Progenitor cell of endocrine pancreas (in vitro differentiated cells): ENCODE data around the gene ZFR2. TPM values are rescaled to one million over a fixed set of nuclear protein-coding genes. Genes with fewer than 3 reads are reported as not detected.

Experiments used
- DNase-seq: peaks from one replicate; pipeline ENCODE4 v3.0.0; 2021; ENCODE audit warnings: low spot score; ENCODE audit not compliant: unreplicated experiment
- H3K27ac Mint-ChIP-seq: 2 replicates; pipeline ENCODE4 v1.8.0; 2021; ENCODE audit warnings: mild to moderate bottlenecking, moderate library complexity, mixed read lengths
- H3K27me3 Mint-ChIP-seq: 2 replicates; pipeline ENCODE4 v1.8.0; 2021; ENCODE audit warnings: mixed read lengths
- H3K36me3 Mint-ChIP-seq: 2 replicates; pipeline ENCODE4 v1.8.0; 2022; ENCODE audit warnings: mixed read lengths; ENCODE audit not compliant: insufficient read depth
- H3K4me1 Mint-ChIP-seq: 2 replicates; pipeline ENCODE4 v1.8.0; 2021; ENCODE audit warnings: low read depth, mixed read lengths
- H3K4me3 Mint-ChIP-seq: 2 replicates; pipeline ENCODE4 v1.8.0; 2021; ENCODE audit warnings: low read depth, mild to moderate bottlenecking, moderate library complexity, mixed read lengths
- H3K9me3 Mint-ChIP-seq: 2 replicates; pipeline ENCODE4 v1.8.0; 2021; ENCODE audit warnings: low read depth, mixed read lengths
- total RNA-seq: library from RNA; stranded (reverse); gene quantifications from 2 replicates; pipeline ENCODE4 v1.2.1, GENCODE V29; 2021
- TF ChIP-seq, protein P1 (sequence below): fragments of 200-600 bp; sonication (generic); IDR thresholded peaks from one replicate; pipeline ENCODE4 v1.5.0; 2021; ENCODE audit warnings: antibody characterized with exemption, mild to moderate bottlenecking; ENCODE audit not compliant: unreplicated experiment

ZFR2 gene
- total RNA-seq, 1 donor from 2014 or later: 3.5 TPM

DNA sequence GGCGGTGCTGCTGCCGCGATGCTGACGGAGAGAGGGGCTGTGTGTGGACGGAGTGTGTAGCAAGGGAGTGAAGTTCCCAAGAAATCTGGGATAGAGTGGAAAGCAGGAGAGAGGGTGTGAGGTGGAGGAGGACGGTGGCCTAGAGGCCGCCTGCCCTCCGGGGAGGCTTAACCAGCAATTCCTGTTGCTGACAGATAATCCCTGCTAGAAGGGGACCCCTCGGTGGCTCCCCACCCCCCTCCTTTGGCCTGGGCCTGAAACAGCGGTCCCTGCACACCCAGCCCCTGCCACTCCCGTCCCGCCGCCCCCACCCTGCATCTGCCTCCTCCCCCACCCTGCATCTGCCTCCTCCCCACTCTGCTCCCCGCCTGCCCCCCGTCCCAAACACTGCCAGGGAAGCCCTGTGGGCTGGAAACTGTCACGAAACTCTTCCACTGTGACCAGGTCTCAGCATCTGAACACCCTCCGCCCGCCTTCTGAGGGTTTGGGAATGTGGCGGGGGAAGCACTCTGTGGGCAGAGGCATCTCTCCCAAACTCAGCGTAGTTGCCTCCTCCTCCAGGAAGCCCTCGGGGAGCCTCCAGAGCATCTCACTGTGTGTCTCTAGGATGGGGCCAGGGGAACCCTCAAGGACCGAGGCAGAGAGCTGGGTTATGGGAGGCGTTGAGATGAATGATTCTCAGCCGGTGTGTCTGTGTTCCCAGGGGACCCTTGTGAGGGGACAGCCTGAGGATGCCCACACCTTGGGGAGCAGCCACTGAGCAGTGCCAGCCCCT is 65.5 kb downstream of the ZFR2 start:
- Mint-ChIP-seq H3K27ac (no peak overlapping the region), H3K4me1 (no peaks in the 10 kb centered on the region), H3K36me3 (no peaks in the 10 kb centered on the region), H3K9me3 (no peaks in the 10 kb centered on the region), H3K4me3 (no peak overlapping the region), H3K27me3 (peaks cover 44% of the 10 kb centered on the region)
- no peak for DNase-seq
- TF ChIP-seq, protein P1, sequence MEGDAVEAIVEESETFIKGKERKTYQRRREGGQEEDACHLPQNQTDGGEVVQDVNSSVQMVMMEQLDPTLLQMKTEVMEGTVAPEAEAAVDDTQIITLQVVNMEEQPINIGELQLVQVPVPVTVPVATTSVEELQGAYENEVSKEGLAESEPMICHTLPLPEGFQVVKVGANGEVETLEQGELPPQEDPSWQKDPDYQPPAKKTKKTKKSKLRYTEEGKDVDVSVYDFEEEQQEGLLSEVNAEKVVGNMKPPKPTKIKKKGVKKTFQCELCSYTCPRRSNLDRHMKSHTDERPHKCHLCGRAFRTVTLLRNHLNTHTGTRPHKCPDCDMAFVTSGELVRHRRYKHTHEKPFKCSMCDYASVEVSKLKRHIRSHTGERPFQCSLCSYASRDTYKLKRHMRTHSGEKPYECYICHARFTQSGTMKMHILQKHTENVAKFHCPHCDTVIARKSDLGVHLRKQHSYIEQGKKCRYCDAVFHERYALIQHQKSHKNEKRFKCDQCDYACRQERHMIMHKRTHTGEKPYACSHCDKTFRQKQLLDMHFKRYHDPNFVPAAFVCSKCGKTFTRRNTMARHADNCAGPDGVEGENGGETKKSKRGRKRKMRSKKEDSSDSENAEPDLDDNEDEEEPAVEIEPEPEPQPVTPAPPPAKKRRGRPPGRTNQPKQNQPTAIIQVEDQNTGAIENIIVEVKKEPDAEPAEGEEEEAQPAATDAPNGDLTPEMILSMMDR: no peak

DNA sequence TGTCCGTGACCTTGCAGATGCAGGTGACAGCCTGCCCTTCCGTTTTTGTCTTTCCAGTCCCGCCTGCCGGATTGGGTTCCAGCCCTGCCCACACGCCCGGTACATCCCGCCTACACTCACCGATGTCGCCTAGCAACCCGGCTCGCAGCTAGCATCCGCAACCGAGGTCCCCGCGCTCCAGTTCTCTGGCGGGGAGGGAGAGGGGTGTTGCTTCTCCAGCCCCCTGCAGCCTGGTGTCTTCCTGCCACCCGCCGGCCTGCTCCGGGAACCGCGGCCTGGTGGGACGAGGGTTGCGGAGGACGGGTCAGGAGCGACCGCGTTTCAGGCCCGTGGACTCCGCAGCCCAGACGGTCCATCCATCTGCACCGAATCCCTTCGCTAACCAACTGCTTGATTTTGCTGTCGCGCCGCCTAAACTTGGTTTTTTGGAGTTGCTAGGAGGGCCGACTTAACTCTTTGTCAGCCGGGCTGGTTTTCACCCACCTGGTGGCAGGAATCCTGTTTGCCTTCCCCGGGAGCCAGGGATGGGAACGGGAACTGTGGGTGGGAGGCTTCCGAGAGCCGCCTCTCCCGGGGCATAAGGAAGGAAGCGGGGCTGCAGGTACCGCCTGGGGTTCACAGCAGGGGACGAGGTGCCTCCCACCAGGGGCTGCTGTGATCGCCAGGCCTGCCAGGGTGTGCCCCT is 67.3 kb downstream of the ZFR2 start:
- TF ChIP-seq, protein P1: peak; percentile 40
- H3K9me3 Mint-ChIP-seq: peaks cover 5% of the 10 kb centered on the region
- no peak for DNase-seq
- no peaks in the 10 kb centered on the region for H3K36me3 Mint-ChIP-seq
- H3K4me3 Mint-ChIP-seq: no peak overlapping the region
- no peaks in the 10 kb centered on the region for H3K4me1 Mint-ChIP-seq
- H3K27ac Mint-ChIP-seq: no peak overlapping the region
- peaks cover 51% of the 10 kb centered on the region for H3K27me3 Mint-ChIP-seq

DNA sequence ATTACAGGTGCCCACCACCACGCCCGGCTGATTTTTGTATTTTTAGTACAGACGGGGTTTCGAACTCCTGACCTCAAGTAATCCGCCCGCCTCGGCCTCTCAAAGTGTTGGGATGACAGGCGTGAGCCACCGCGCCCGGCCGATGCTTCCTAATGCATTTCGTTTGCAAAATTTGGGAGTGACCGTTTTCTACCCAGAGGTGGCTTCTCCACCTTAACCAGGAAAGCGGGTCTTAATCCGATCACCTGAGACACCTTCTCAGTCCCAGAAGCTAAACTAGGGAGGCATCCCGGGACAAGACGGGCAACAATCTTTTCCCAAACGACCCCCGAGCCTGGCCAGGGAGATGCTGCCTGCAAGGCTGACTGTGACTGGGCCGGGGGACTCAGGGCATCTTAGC is 67.8 kb downstream of the ZFR2 start:
- H3K4me3 Mint-ChIP-seq: no peak overlapping the region
- H3K27me3 Mint-ChIP-seq: peaks cover 52% of the 10 kb centered on the region
- DNase-seq: no peak
- TF ChIP-seq, protein P1: no peak
- H3K9me3 Mint-ChIP-seq: peaks cover 7% of the 10 kb centered on the region
- H3K36me3 Mint-ChIP-seq: no peaks in the 10 kb centered on the region
- no peaks in the 10 kb centered on the region for H3K4me1 Mint-ChIP-seq
- H3K27ac Mint-ChIP-seq: no peak overlapping the region

DNA sequence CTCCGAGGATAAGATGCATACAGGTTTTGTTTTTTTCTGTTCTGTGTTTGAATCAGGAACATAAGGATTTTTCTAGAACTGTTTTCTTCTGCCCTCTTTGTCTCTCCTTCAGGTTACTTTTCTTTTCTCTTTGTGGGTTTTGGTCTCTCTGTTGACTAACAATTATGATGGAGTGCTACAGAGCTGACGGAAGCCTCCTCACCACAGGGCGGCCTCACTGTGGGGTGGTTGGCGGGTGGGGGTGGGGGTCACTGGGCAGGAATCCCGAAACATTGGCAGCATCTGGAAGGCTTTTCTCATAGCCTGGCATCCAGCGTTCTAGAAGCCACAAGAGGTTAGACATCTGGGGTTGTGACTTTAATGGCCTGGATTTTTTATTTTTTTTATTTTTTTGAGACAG is 70.7 kb downstream of the ZFR2 start:
- H3K4me3 Mint-ChIP-seq: no peak overlapping the region
- H3K27ac Mint-ChIP-seq: no peak overlapping the region
- H3K9me3 Mint-ChIP-seq: peaks cover 7% of the 10 kb centered on the region
- no peaks in the 10 kb centered on the region for H3K4me1 Mint-ChIP-seq
- H3K27me3 Mint-ChIP-seq: peaks cover 49% of the 10 kb centered on the region
- TF ChIP-seq, protein P1: no peak
- no peaks in the 10 kb centered on the region for H3K36me3 Mint-ChIP-seq
- no peak for DNase-seq

DNA sequence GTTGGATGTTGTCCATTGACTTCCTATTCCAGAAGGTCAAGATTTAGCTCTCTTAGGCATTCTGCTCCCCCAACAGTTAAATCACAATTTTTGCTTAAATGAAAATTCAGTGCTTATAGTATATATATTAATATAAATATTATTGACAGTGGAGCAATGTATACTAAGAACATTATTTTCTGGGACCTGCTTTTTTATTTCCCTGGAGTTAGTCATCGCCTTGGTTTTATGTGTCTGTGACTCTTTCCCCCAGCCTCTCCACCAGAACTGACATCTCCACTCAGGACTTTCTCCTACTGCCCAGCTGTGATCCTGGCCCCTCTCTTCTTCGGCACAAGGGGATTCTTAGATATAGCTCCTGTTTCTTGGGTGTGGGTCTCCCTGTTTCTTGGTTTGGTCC is 72.5 kb downstream of the ZFR2 start:
- H3K27me3 Mint-ChIP-seq: peaks cover 40% of the 10 kb centered on the region
- TF ChIP-seq, protein P1: no peak
- no peak for DNase-seq
- no peak overlapping the region for H3K27ac Mint-ChIP-seq
- no peaks in the 10 kb centered on the region for H3K36me3 Mint-ChIP-seq
- H3K4me3 Mint-ChIP-seq: no peak overlapping the region
- H3K9me3 Mint-ChIP-seq: peaks cover 7% of the 10 kb centered on the region
- H3K4me1 Mint-ChIP-seq: no peaks in the 10 kb centered on the region
